Fibroblast of pulmonary artery (primary cell): Measurements from ENCODE around the gene TRAT1.

Source experiments
- DNase-seq: peaks from one replicate; pipeline ENCODE4 v3.0.0-alpha.2; 2010; ENCODE audit warnings: low read depth
- H3K4me3 ChIP-seq: replicated peaks from 2 replicates; pipeline ENCODE4 v1.5.1; 2011; ENCODE audit warnings: low read depth, mild to moderate bottlenecking, control low read depth, low read length, moderate library complexity
- CTCF ChIP-seq: IDR thresholded peaks from 2 replicates; pipeline ENCODE4 v1.5.1; 2011; ENCODE audit warnings: mild to moderate bottlenecking, control low read depth, low read length, inconsistent platforms; ENCODE audit errors: missing control alignments

TRAT1 gene

GRCh38 chr3:108822123-108822897, at the start of gene TRAT1:
TRAT1 (plus strand) TSS chr3:108822786; CDS start chr3:108822928, 142 bp downstream.
- H3K4me3 ChIP-seq, result no peak within 1 kb of the TSS
- no peak for TF ChIP-seq CTCF
- DNase-seq, result no peak

GRCh38 chr3:108775649-108776048, 46.9 kb upstream of the TRAT1 start:
- no peak for DNase-seq
- no peak overlapping the region for H3K4me3 ChIP-seq
- TF ChIP-seq CTCF, result no peak

GRCh38 chr3:108779496-108779895, 43.1 kb upstream of the TRAT1 start:
- TF ChIP-seq CTCF, result no peak
- H3K4me3 ChIP-seq, result no peak overlapping the region
- DNase-seq, result no peak

GRCh38 chr3:108780235-108780634, 42.4 kb upstream of the TRAT1 start:
- no peak for TF ChIP-seq CTCF
- no peak overlapping the region for H3K4me3 ChIP-seq
- DNase-seq, result no peak

- TF ChIP-seq CTCF, result no peak
- no peak for DNase-seq
- no peak overlapping the region for H3K4me3 ChIP-seq
These were observed 31.1 kb upstream of the TRAT1 start for GRCh38 chr3:108791473-108791872.

- DNase-seq, result no peak
- TF ChIP-seq CTCF, result no peak
- no peak overlapping the region for H3K4me3 ChIP-seq
These were observed 18.1 kb upstream of the TRAT1 start for GRCh38 chr3:108804437-108804836.

GRCh38 chr3:108804966-108805365, 17.6 kb upstream of the TRAT1 start:
- H3K4me3 ChIP-seq, result no peak overlapping the region
- TF ChIP-seq CTCF, result no peak
- DNase-seq, result no peak
